ENCODE results near the gene PCDHB12.
"Not testable (repeated sequence)": the region's sequence is repeated elsewhere in the genome, so short reads cannot be mapped to it uniquely, and the experiment has no call there.

DNA sequence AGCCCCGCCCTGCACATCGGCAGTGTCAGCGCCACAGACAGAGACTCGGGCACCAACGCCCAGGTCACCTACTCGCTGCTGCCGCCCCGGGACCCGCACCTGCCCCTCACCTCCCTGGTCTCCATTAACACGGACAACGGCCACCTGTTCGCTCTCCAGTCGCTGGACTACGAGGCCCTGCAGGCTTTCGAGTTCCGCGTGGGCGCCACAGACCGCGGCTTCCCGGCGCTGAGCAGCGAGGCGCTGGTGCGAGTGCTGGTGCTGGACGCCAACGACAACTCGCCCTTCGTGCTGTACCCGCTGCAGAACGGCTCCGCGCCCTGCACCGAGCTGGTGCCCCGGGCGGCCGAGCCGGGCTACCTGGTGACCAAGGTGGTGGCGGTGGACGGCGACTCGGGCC is 38.5 kb downstream of the PCDHB12 start:
- TF ChIP-seq CTCF (conservative IDR thresholded peaks at IDR 0.05; ENCODE audit: low read length); EZH2phosphoT487 (IDR thresholded peaks at IDR 0.05; ENCODE audit: borderline replicate concordance): not testable (repeated sequence)
